ENCODE results near the gene NUP214.
"Not testable (repeated sequence)": the region's sequence is repeated elsewhere in the genome, so short reads cannot be mapped to it uniquely, and the experiment has no call there.

Gene NUP214

DNA sequence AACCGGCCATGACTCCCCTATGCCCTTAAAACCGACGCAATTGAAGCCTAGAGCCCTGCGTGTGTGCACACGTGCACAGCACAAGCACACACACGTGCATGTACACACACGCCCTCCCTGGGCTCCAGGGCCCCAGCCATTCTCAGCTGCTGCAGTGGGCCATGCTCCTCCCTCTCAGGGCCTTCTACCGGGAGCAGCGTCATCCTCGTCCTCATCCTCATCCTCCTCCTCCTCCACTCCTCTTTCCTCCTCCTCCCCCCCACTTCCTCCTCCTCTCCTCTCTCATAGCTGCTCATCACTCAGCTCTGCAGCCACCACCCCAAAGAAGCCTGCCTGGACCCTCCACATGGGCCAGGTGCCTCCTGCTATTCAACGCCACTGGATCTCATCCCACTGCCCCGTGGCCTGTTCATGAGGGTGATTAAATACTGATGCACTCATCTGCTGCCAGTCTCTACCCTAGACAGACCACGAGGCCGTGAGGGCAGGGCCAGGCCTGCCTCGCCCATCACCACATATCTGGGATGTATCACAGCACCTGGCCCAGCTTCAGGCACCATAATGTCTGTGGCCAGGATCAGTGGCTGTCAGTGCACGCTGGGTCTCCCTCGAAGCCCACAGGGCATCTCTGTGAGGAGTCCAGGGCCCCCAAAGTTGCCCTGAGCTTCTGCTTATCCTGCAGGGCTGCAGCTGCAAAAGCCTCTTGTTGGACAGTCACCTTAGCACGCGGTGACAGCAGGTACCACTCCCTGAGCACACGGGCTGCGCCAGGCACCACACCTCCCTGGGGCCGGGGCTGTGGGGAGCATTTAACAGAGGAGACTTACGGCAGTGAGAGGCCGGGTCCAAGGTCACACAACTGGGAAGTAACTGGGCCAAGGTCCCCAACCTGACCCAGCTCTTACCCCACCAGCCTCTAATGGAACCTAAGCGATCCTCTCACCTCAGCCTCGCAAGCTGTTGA lies 141.2 kb downstream of the NUP214 start:
- peak; percentile 41 for DNase-seq

DNA sequence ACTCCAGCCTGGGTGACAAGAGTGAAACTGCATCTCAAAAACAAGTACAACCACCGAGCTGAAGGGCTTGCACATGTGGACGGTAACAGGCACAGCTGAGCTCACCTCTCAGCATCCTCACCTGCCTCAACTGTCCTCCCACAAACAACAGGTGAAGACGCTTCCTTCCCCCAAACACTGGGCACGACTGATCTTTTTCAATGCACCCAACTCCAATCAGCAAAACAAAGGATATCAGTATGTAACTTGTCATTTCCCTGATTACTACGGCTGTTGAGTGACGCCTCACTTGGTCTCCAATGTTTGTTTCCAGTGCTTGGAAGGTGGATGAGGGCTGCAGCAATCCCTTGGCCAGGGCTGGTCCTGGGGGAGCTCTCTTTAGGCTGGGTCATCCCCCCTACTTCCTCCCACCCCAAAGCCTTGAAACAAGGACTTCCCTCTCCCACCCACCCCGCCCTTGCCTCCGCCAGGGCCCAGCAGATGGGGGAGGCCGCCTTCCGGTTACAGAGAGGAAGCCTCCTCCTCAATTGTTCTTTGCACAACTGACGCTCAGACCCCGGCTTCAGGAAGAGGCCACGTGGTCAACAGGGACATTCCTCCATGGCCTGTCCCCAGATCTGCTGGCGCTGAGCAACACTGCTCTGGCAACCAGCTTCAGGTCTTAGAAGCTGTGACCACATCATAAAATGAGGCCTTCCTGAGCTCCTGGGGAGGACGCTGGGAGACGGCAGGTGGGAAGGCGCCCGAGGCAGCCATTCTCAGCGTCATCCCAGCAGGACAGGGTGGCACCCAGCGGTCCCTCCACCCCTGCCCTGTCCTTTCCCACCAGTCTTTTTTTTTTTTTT lies 145.0 kb downstream of the NUP214 start:
- DNase-seq: peak; percentile 62

DNA sequence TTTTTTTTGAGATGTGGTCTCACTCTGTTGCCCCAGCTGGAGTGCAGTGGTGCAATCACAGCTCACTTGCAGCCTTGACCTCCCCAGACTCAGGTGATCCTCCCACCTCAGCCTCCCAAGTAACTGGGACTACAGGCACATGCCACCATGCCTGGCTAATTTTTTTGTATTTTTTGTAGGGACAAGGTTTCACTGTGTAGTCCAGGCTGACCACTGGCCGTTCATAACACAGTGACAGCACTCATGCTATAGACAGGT lies 145.6 kb downstream of the NUP214 start:
- not testable (repeated sequence) for DNase-seq

DNA sequence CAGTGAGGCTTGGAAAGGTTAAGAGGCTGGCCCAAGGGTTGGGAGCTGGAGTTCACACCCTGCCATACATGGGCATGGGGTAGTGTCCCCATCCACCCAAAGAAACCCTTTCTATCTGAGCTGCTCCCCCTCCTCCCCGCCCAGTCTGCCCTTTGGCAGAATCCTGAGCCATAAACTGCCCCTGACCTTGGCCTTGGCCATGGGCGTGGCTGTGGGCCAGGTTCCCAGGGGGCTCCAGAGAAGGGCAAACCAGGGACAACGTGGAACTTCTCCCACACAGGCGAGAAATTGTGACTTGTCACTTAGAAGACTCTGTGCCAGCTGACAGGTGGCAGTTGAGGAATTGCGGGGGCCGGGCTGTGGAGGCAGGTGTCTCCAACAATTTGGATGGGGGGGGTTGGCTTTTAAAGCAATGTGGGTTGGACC lies 146.1 kb downstream of the NUP214 start:
- DNase-seq: no peak

DNA sequence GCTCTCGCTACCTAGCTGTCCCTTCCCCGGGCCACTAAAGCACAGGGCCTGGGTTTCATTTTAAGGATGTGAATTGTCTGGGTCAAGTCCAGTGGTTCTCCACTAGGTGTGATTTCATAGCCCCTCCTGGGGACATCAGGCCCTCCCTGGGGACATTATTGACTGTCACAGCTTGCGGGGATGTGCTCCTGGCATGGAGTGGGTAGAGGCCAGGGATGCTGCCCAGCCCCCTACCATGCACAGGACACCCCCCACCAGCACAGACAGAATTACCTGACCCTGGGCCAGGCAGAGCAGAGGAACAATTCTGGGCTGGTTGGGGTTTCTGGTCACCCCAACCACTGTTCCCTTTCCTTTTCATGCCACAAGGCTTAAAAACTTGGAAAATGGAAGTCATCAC lies 146.8 kb downstream of the NUP214 start:
- DNase-seq: no peak

DNA sequence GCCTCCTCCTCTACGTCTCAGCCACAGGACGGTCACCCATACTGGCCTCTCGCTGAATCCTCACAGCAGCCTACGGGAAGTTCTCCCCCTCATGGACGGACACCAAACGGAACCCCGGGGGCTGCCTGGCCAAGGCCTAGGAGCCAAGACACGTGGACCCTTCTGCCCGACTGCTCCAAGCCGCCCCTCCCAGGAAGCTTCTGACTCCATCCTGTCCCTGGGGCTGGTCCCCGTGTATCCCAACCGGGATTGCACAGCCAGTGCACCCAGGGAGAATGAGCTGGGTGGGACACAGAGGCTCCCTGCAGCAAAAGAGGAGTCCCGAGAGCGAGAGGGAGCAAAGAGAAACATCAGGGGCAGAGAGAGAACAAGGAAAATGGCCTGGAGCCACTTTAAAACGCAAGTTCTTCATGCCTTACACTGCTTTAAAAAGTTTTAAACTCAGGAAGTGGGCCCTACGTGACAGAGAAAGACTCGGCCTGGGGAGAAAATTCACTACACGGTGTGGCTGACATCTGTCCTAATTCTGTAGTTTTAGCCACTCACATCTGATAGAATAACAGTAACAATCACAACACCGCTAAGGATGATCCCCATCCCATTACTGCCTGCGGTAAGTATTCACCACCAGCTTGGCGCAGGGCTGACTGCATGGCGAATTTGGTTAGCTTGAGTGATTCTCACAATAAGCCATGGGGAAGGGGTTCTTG lies 147.9 kb downstream of the NUP214 start:
- no peak for DNase-seq

DNA sequence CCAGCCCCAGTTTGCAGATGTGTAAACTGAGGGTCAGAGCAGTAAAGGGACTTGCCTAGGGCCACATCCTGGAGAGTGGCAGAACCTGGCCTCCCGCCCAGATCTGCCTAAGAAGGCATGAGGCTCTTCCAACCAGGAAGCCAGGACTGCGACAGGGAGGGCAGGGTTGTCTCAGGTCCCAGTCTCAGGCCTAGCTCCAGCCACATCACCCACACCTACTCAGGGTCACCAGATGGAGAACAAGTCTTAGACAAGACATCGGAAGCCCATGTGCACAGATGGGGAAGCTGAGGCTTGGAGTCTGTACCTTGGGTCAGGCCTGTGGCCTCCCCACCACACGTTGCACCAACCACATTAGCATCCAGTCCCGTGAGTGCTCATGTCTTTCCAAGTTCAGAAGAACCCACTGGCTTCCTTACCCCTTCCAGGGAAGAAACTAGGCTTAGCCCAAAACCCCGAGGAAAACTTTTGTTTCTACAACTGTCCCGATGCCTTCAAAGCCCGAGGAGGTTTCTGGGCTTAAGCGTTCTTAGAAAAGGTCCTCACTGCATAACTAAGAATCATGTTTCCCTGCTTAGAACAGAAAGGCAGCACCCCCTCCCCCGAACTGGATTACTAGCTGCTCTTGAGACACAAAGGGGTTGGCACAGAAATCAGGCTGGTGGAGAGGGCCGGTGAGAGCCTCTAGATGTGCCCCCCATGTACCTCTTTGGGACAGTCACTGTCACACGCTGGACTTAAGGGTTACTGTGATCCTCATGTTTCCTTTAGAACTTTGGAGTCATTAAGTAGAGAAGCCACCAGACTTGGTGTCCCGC lies 148.7 kb downstream of the NUP214 start:
- no peak for DNase-seq

DNA sequence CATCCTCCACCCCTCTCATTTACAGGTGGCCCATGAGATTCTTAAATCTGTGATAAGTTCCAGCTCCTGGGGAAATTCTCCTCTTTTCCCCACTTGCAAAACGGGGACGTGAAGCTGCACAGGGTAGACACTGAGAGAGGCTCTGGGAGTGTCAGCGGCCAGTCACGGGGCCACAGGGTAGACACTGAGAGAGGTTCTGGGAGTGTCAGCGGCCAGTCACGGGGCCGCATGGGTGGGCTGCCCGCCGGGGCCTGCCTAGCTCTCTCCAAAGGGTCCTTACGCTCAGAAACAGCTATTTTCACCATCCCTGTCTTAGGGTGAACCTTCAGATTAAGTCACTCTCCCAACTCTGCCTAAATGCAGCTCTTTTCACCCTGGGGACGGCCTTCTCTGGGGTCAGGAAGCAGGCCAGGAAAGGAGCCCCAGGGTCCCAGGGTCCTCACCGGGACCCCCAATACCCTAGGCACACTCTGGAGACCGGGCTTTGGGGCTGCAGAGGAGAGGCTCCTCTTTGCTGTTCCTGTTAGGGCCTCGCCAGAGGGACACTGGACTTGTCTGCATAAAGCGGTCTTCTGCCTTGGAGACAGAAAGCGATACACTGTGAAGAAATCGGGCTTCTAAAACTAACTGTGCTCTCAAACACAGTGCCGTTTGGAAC lies 149.4 kb downstream of the NUP214 start:
- DNase-seq: no peak

DNA sequence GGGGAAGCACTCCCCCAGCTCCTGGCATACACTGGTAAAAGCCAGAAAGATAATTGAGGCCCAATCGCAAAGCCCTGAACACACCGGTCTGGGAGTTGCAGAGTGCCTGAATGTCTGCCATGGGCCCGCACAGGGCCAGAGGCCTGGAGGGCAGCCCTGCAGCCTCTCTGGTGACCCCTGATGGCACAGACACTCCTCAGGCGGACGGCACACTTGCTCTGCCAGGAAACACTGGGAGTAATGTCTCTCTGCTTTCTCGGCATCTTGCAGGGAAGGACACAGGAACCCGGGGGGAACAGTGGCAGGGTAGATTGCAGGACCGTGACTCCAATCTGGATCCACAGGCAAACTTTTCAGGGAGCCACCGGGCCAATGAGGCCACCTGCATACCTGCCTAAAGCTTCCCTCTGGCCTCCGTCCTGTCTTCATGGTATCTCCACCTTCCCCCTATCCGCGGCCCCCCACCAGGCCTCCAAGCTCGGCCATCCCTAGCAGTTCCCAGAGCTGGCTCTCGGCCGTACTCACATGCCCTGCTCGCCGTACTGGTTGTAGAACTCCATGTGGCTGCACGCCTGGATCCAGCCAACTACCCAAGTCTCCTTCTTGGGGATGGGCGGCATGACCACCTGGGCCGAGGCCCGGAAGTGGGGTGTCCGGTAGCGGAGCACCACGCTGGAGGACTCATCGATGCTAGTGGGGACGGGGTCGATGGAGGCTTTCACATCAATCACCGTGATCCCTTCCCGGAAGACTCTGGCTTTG lies 150.1 kb downstream of the NUP214 start:
- no peak for DNase-seq

DNA sequence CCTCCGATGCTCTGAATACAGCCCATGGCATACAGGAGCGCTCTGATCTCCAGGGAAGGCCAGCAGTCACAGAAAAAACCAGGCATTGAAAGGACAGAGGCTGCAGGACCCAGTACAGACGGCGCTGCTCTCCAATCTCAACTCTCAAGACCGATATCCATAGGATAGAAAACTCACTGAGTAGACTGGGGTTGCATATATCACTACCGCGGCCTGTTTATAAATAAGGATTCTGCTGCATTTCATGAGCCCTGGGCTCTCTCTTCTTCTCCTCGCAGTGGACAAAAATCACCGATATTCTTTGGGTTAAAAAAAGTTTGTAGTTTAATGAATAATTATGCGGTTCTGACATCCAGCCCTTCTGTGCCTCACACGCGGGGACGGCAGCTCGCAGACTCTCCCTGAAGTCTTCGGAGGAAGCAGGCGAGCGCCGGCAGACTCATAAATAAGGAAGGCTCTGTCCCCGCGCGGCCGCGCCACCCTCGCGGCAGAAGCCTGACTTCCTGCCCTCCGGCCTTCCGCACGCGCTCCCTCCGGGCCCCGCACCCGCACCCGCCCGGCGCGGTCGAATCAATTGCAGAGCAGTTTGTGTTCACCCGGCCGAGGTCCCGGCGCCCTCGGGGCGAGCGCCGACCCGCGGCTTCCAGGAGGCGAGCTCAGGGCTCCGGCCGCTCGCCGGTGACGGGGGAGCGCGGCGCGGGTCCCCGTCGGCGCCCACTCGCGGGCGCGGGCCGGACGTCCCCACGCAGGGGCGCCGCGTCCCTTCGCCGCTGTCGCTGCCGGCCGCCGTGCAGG lies 150.9 kb downstream of the NUP214 start, which contains the start of gene FAM78A:
Gene FAM78A (minus strand): TSS at position 417 of the 795 bp plus-strand sequence. CDS start 331 bp downstream, at position 86.
- DNase-seq: peak; percentile 42

DNA sequence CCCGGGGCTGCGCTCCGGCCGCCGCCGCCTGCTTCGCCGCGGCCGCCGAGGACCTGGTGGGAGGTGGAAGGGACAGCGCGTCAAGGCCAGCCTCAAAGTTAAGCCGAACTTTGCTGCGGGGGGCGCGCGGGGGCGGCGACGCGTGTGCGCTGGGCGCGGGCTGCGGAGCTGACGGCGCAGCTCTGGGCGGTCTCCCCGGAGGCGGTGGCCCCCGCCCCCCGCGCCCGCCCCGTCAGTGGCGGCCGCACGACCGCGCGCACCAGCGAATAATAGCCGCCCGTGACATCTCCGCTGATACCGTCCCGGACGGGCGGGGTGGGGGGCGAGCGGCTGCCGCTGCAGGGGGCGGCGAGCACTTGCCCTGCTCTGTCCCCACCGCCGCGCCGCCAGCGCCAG lies 151.5 kb downstream of the NUP214 start:
- peak; percentile 52 for DNase-seq

DNA sequence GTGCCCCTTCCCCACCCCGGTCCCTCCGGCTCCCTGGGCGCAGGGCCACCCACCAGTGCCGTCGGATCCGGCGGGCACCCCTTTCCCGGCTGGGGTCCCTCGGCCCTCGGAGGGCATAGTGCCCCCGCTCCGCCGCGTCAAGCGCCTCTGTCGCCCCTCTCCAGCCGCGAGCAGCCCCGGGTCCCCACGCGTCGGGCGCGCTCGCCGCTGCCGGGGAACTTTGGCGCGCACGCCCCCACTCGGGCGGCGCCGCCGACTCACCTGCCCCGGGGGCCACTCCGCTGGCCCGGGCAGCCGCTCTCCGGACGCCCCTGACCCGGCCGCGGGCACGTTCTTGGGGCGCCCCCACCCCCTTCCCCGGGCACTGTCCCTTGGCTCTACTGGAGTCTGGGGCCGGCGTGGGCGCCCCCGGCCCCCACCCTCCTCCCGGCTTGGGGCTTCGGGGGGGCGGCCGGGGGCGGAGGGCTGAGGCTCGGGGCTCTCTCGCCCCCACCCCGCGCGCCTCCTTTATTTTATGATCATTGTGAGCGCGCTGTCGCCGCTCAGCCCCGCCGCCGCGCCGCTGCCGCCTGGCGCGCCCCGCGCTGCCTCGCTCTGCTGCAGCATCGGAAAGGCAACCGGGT lies 152.0 kb downstream of the NUP214 start:
- no peak for DNase-seq

DNA sequence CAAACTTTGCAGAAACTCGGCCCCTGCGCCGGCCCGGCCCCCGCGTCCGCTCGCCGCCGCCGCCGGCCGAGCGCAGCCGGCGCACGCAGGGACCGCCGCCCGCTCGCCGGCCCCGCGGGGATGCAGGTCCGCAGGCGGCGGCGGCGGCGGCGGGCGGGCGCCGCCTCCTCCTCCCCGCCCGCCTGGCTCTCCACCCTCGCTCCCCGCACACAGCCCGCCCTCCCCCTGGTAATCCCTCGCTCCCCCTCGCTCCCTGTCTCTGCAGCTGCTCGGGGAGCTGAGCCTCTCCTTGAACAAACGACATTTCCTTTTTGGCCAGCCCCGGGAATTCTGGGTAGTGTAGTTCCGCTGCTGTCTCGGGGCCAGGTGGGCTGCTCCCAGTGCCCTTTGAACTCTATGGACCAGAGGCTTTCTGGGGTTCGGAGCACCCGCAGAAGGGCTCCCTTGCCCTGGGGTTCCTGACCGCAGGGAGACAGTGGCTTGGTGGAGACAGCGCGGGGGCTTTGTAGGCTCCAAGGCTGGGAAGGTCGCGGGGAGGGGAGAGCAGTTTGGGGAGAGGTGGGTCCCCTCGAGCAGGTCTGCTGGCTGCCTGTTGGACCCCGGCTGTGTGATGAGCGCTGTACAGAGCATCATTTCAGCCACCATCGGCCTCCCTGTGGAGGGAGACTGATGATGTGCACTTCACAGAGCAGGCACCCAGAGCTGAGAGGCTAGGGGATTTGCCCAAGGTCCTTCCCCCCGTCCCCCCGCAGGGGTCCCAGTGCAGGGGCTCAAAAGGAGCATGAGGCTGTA lies 152.7 kb downstream of the NUP214 start:
- peak; percentile 80 for DNase-seq

DNA sequence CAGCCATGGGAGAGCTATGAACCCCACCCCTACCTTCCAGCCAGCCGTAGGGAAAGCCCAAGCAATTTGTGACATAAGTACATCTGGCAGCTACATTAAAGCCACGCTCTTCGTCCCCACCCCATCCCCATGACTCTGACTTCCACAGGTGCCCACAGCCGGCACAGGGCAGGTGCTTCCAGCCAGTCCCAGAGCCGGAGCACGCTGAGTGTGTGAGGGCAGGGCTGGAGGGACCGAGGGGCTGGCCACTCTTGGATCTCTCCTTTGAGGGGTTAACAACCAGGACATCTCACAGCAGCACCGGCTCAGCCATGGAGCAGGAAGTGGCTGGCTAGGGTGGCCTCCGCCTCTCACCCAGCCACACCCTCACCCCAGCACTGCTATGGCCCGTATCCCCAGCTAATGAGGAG lies 153.3 kb downstream of the NUP214 start:
- DNase-seq: peak; percentile 44

DNA sequence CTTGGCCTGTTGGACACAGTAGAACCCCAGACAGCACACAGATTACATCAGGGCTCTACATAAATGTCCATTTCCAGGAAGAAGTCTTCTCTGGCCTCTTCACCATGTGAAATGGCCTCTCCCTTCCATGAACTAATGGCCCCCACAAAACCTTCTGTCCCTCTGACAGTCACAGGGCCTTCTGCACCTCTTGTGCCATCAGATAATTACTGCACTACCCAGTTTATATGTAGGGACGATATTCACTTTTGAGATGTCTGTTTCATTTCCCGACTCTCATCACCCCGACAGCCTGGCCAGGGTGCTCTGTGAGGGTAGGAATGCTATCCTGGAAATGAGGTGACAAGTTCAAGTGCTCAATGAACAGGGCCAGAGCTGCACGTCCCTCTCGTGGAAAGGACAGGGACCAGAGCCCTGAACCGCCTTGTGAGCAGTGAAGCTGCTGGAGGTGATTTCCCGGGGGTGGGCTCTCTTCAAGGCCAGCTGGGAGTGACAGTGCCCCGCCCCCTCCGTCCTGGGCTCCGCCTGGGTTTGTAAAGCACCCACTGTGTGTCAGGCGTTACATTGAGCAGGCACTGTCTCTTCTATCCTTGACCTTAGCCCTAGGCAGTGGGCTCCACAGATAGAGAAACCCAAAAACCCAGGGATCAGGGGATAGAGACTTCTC lies 153.9 kb downstream of the NUP214 start:
- DNase-seq: no peak

DNA sequence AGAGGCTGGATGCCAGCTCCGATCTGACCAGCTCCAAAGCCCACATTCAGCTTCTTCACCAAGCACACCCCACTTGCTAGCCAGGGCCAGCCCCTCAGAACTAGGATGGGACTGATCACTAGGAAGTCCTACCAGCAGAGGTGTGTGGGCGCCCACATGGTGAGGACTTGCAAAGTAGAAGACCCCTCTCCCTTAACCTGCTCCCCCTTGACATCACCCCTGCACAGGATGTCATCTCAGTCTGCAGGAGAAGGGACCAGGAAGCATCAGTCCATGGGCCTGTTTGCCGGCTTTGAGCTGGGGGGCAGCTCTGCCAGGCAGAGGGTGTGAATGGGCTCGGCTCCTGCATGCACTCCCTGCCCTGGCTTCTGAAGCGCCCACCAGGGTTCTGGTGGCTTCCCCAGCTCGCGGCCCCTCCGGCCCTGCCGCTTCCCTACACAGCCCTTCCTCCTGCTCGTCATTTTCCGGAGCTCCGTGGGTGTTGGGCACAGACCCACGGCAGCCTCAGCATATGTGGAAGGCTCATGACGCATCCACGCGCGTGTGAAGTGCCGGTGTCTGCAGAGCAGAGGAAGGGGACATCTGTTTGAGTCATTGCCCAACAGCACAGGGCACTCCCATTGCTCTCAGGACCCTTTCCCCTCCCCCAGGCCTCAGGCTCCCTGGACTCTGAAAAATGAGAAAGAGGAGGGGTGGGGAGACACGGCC lies 154.6 kb downstream of the NUP214 start:
- DNase-seq: no peak

DNA sequence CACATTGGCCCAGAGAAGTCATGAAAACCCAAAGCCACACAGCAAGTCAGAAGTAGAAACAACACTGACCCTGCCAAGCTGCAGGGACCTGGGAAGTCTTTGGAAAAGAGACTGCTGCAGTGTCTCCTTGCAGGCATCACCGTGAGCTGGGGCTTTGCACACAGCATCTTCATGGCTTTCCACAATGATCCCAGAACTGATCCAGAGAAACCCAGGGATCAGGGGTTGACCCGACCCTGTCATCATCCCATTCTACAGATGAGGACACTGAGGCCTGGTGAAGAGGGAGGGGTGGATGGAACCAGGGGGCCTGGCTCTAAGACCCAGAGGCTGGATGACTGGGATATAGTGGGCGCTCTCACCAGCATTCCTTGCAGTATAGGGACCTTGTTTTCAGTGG lies 155.3 kb downstream of the NUP214 start:
- DNase-seq: no peak
